HS-5 (cell line): ENCODE data around the gene AMBP.

ENCODE experiments used
- DNase-seq: peaks from one replicate; pipeline ENCODE4 v3.0.0-alpha.2; 2012; ENCODE audit warnings: low read depth

Gene AMBP

GRCh38 chr9:114031037-114031630, 47.0 kb downstream of the AMBP start:
- DNase-seq, result no peak

GRCh38 chr9:114030364-114030763, 47.7 kb downstream of the AMBP start:
- no peak for DNase-seq

- DNase-seq, result no peak
These were observed 48.6 kb downstream of the AMBP start for GRCh38 chr9:114029311-114030170.

- no peak for DNase-seq
These were observed 49.5 kb downstream of the AMBP start for GRCh38 chr9:114028646-114029045.

GRCh38 chr9:114027863-114028465, 50.1 kb downstream of the AMBP start:
- no peak for DNase-seq

GRCh38 chr9:114027159-114027862, 50.8 kb downstream of the AMBP start:
- no peak for DNase-seq

- no peak for DNase-seq
These were observed 51.8 kb downstream of the AMBP start for GRCh38 chr9:114026335-114026734.

GRCh38 chr9:114025760-114026159, 52.3 kb downstream of the AMBP start:
- DNase-seq, result no peak

GRCh38 chr9:114025196-114025753, 52.8 kb downstream of the AMBP start:
- DNase-seq, result no peak

GRCh38 chr9:114023961-114024360, 54.1 kb downstream of the AMBP start:
- no peak for DNase-seq

- DNase-seq, result no peak
These were observed 56.5 kb downstream of the AMBP start for GRCh38 chr9:114021578-114021977.

GRCh38 chr9:114017741-114018715, 60.1 kb downstream of the AMBP start:
- DNase-seq, result no peak

- no peak for DNase-seq
These were observed 61.3 kb downstream of the AMBP start for GRCh38 chr9:114016629-114017423.

- DNase-seq, result no peak
These were observed 62.0 kb downstream of the AMBP start for GRCh38 chr9:114016101-114016500.

- no peak for DNase-seq
These were observed 62.5 kb downstream of the AMBP start for GRCh38 chr9:114015607-114016006.

GRCh38 chr9:114014044-114014443, 64.1 kb downstream of the AMBP start:
- no peak for DNase-seq

GRCh38 chr9:114012126-114012525, 66.0 kb downstream of the AMBP start:
- no peak for DNase-seq

- DNase-seq, result no peak
These were observed 66.8 kb downstream of the AMBP start for GRCh38 chr9:114011313-114011712.
